ENCODE data around the gene BMPR1B.

The BMPR1B gene

GRCh38 chr4:94970650-94971049, 212.9 kb downstream of the BMPR1B start:
- TF ChIP-seq EZH2 (optimal IDR thresholded peaks at IDR 0.05; ENCODE audit: low read depth, low read length), result no peak
- no peak for TF ChIP-seq EZH2phosphoT487 (IDR thresholded peaks at IDR 0.05; ENCODE audit: low read length)
- TF ChIP-seq CTCF (IDR thresholded peaks at IDR 0.05; ENCODE audit: low read length), result no peak
- Histone ChIP-seq H3K27me3 (replicated peaks; ENCODE audit: insufficient read depth, low read length) (no peaks in the 10 kb centered on the region), H3K36me3 (replicated peaks; ENCODE audit: insufficient read depth, low read length) (no peaks in the 10 kb centered on the region), H4K20me1 (ENCODE audit: insufficient read depth, low read length) (no peaks in the 10 kb centered on the region), H3K4me3 (ENCODE audit: low read length) (no peak overlapping the region), H3K27ac (ENCODE audit: low read length) (no peak overlapping the region), H3K9me3 (replicated peaks; ENCODE audit: insufficient read depth, low read length) (no peaks in the 10 kb centered on the region), H3F3A (ENCODE audit: insufficient read depth, low read length) (no peaks in the 10 kb centered on the region), H3K9ac (ENCODE audit: low read length) (no peak overlapping the region), H3K4me2 (ENCODE audit: low read depth, low read length) (no peak overlapping the region), H3K79me2 (ENCODE audit: low read length) (no peaks in the 10 kb centered on the region), H2AFZ (ENCODE audit: low read length) (no peak overlapping the region), H3K9me2 (replicated peaks; ENCODE audit: insufficient read depth, low read length) (no peaks in the 10 kb centered on the region), H3K4me1 (ENCODE audit: low read length) (no peaks in the 10 kb centered on the region)
- DNase-seq, result no peak

- TF ChIP-seq EZH2 (optimal IDR thresholded peaks at IDR 0.05; ENCODE audit: low read depth, low read length) (no peak), EZH2phosphoT487 (IDR thresholded peaks at IDR 0.05; ENCODE audit: low read length) (no peak)
- Histone ChIP-seq H2AFZ (ENCODE audit: low read length) (no peak overlapping the region), H3K4me1 (ENCODE audit: low read length) (peaks cover 13% of the 10 kb centered on the region), H3K9me2 (replicated peaks; ENCODE audit: insufficient read depth, low read length) (no peaks in the 10 kb centered on the region), H3K9ac (ENCODE audit: low read length) (no peak overlapping the region), H3K79me2 (ENCODE audit: low read length) (no peaks in the 10 kb centered on the region), H3K27me3 (replicated peaks; ENCODE audit: insufficient read depth, low read length) (no peaks in the 10 kb centered on the region), H3F3A (ENCODE audit: insufficient read depth, low read length) (no peaks in the 10 kb centered on the region), H3K4me2 (ENCODE audit: low read depth, low read length) (no peak overlapping the region), H3K9me3 (replicated peaks; ENCODE audit: insufficient read depth, low read length) (no peaks in the 10 kb centered on the region), H3K36me3 (replicated peaks; ENCODE audit: insufficient read depth, low read length) (no peaks in the 10 kb centered on the region), H3K4me3 (ENCODE audit: low read length) (no peak overlapping the region), H3K27ac (ENCODE audit: low read length) (no peak overlapping the region), H4K20me1 (ENCODE audit: insufficient read depth, low read length) (no peaks in the 10 kb centered on the region)
- no peak for DNase-seq
Observed at GRCh38 chr4:94974773-94975172, 217.0 kb downstream of the BMPR1B start.

GRCh38 chr4:94976371-94977011, 218.7 kb downstream of the BMPR1B start:
- Histone ChIP-seq H3K27me3 (replicated peaks; ENCODE audit: insufficient read depth, low read length) (no peaks in the 10 kb centered on the region), H2AFZ (ENCODE audit: low read length) (no peak overlapping the region), H3K36me3 (replicated peaks; ENCODE audit: insufficient read depth, low read length) (no peaks in the 10 kb centered on the region), H3K4me2 (ENCODE audit: low read depth, low read length) (no peak overlapping the region), H3K9ac (ENCODE audit: low read length) (no peak overlapping the region), H3K27ac (ENCODE audit: low read length) (peak overlapping the region; percentile 72; the same call in 1 of the 2 replicates), H3F3A (ENCODE audit: insufficient read depth, low read length) (no peaks in the 10 kb centered on the region), H3K4me3 (ENCODE audit: low read length) (no peak overlapping the region), H3K79me2 (ENCODE audit: low read length) (no peaks in the 10 kb centered on the region), H3K9me2 (replicated peaks; ENCODE audit: insufficient read depth, low read length) (no peaks in the 10 kb centered on the region), H4K20me1 (ENCODE audit: insufficient read depth, low read length) (no peaks in the 10 kb centered on the region), H3K4me1 (ENCODE audit: low read length) (peaks cover 13% of the 10 kb centered on the region), H3K9me3 (replicated peaks; ENCODE audit: insufficient read depth, low read length) (no peaks in the 10 kb centered on the region)
- TF ChIP-seq EZH2 (optimal IDR thresholded peaks at IDR 0.05; ENCODE audit: low read depth, low read length) (no peak), EZH2phosphoT487 (IDR thresholded peaks at IDR 0.05; ENCODE audit: low read length) (no peak), CTCF (IDR thresholded peaks at IDR 0.05; ENCODE audit: low read length) (no peak)
- no peak for DNase-seq

- Histone ChIP-seq H2AFZ (ENCODE audit: low read length) (no peak overlapping the region), H3K4me1 (ENCODE audit: low read length) (peaks cover 13% of the 10 kb centered on the region), H3K27me3 (replicated peaks; ENCODE audit: insufficient read depth, low read length) (no peaks in the 10 kb centered on the region), H3K36me3 (replicated peaks; ENCODE audit: insufficient read depth, low read length) (no peaks in the 10 kb centered on the region), H3K9me2 (replicated peaks; ENCODE audit: insufficient read depth, low read length) (no peaks in the 10 kb centered on the region), H4K20me1 (ENCODE audit: insufficient read depth, low read length) (no peaks in the 10 kb centered on the region), H3K4me3 (ENCODE audit: low read length) (no peak overlapping the region), H3K79me2 (ENCODE audit: low read length) (no peaks in the 10 kb centered on the region), H3K9ac (ENCODE audit: low read length) (no peak overlapping the region), H3K27ac (ENCODE audit: low read length) (no peak overlapping the region; the same call in 1 of the 2 replicates), H3K9me3 (replicated peaks; ENCODE audit: insufficient read depth, low read length) (no peaks in the 10 kb centered on the region), H3F3A (ENCODE audit: insufficient read depth, low read length) (no peaks in the 10 kb centered on the region), H3K4me2 (ENCODE audit: low read depth, low read length) (no peak overlapping the region)
- TF ChIP-seq CTCF (IDR thresholded peaks at IDR 0.05; ENCODE audit: low read length) (no peak), EZH2 (optimal IDR thresholded peaks at IDR 0.05; ENCODE audit: low read depth, low read length) (no peak), EZH2phosphoT487 (IDR thresholded peaks at IDR 0.05; ENCODE audit: low read length) (no peak)
- no peak for DNase-seq
Observed at GRCh38 chr4:94978904-94979303, 221.1 kb downstream of the BMPR1B start.

Measured in MM.1S (cell line).